ENCODE results near the gene XPNPEP3.
A peak's percentile ranks its signal among the peaks of the same experiment; 100 is the strongest.
"Not testable (repeated sequence)": the region's sequence is repeated elsewhere in the genome, so short reads cannot be mapped to it uniquely, and the experiment has no call there.

The XPNPEP3 gene

GRCh38 chr22:40856513-40857308, at the start of gene XPNPEP3, which contains the start of gene ST13:
XPNPEP3 (plus strand) TSS chr22:40857148; CDS start chr22:40857182, 34 bp downstream.
ST13 (minus strand) TSS chr22:40856639; CDS start chr22:40856540, 99 bp downstream.
- peak; percentile 97 for DNase-seq

GRCh38 chr22:40808018-40808841, 48.7 kb upstream of the XPNPEP3 start:
- no peak for DNase-seq

GRCh38 chr22:40813912-40814315, 43.0 kb upstream of the XPNPEP3 start:
- no peak for DNase-seq

GRCh38 chr22:40817737-40818136, 39.2 kb upstream of the XPNPEP3 start:
- no peak for DNase-seq

GRCh38 chr22:40818192-40818746, 38.7 kb upstream of the XPNPEP3 start:
- DNase-seq, result peak; percentile 21

GRCh38 chr22:40818747-40819598, 38.0 kb upstream of the XPNPEP3 start, which contains the start of gene SLC25A17:
SLC25A17 (minus strand) TSS chr22:40819346; CDS start chr22:40819248, 98 bp downstream.
- peak; percentile 88 for DNase-seq

GRCh38 chr22:40819599-40820140, 37.3 kb upstream of the XPNPEP3 start:
- no peak for DNase-seq

- DNase-seq, result no peak
Measured at GRCh38 chr22:40823426-40823825, 33.5 kb upstream of the XPNPEP3 start.

GRCh38 chr22:40826292-40826691, 30.7 kb upstream of the XPNPEP3 start:
- not testable (repeated sequence) for DNase-seq

- DNase-seq, result no peak
Measured at GRCh38 chr22:40826984-40827741, 29.8 kb upstream of the XPNPEP3 start.

GRCh38 chr22:40829131-40829530, 27.8 kb upstream of the XPNPEP3 start:
- DNase-seq, result no peak

GRCh38 chr22:40834619-40835018, 22.3 kb upstream of the XPNPEP3 start:
- DNase-seq, result no peak

GRCh38 chr22:40838486-40838885, 18.5 kb upstream of the XPNPEP3 start:
- DNase-seq, result no peak

GRCh38 chr22:40844951-40845350, 12.0 kb upstream of the XPNPEP3 start:
- DNase-seq, result no peak

- DNase-seq, result not testable (repeated sequence)
Measured at GRCh38 chr22:40845816-40846215, 11.1 kb upstream of the XPNPEP3 start.

GRCh38 chr22:40853333-40853732, 3.6 kb upstream of the XPNPEP3 start:
- no peak for DNase-seq

- no peak for DNase-seq
Measured at GRCh38 chr22:40853961-40854360, 3.0 kb upstream of the XPNPEP3 start.

GRCh38 chr22:40855071-40855978, 1.6 kb upstream of the XPNPEP3 start:
- DNase-seq, result peak; percentile 22

GRCh38 chr22:40855979-40856512, 902 bp upstream of the XPNPEP3 start:
- peak; percentile 42 for DNase-seq

- no peak for DNase-seq
Measured at GRCh38 chr22:40857309-40857855, 434 bp downstream of the XPNPEP3 start.

All from CD4-positive, alpha-beta T cell treated with Interleukin-17A for 1 hour (primary cell).